SK-N-SH (cell line): ENCODE measurements around the gene REEP1. TPM values are rescaled to one million over a fixed set of nuclear protein-coding genes. Genes with fewer than 3 reads are reported as not detected.

Experiments used
- CTCF ChIA-PET: fragments of 300-600, 350-600 bp; formaldehyde crosslinking; extraction: SDS; loops from one replicate; lab custom pipeline; 2021; lab: Yijun Ruan, JAX
- POLR2A ChIA-PET: fragments of 350-600 bp; sonication (Branson Sonifier 250); formaldehyde crosslinking; extraction: SDS; loops from one replicate; lab custom pipeline; 2020; ENCODE audit warnings: antibody characterized with exemption, inconsistent platforms; lab: Yijun Ruan, JAX
- DNase-seq: peaks from one replicate; pipeline ENCODE4 v3.0.0; 2012
- H2AFZ ChIP-seq: fragments of 200-600 bp; sonication (generic); 2 replicates; pipeline ENCODE4 v1.8.1; 2016; ENCODE audit warnings: antibody characterized with exemption, mild to moderate bottlenecking, low read depth
- H3F3A ChIP-seq: fragments of 200-600 bp; sonication (generic); replicated peaks from 2 replicates; pipeline ENCODE3; 2016; ENCODE audit warnings: antibody characterized with exemption, mild to moderate bottlenecking; ENCODE audit not compliant: insufficient read depth
- H3K27ac ChIP-seq, 2 experiments: fragments of 200-500 bp in 1 of 2; fragments of 200-600 bp in 1 of 2; sonication (Bioruptor generic) in 1 of 2; sonication (generic), shearing (Covaris generic) in 1 of 2; 2 replicates each; pipeline versions ENCODE4 v1.5.1 to v1.6.1; 2014 to 2016; ENCODE audit warnings: low read depth in 2 of 2, inconsistent platforms in 1 of 2, low read length in 1 of 2, mild to moderate bottlenecking in 1 of 2, mixed read lengths in 1 of 2
- H3K27me3 ChIP-seq: fragments of 200-600 bp; sonication (generic), shearing (Covaris generic); 2 replicates; pipeline ENCODE4 v1.6.1; 2016; ENCODE audit warnings: mixed run types; ENCODE audit not compliant: insufficient read depth
- H3K36me3 ChIP-seq, 2 experiments: fragments of 200-500 bp in 1 of 2; fragments of 200-600 bp in 1 of 2; sonication (Bioruptor generic) in 1 of 2; sonication (generic) in 1 of 2; replicated peaks in 1 of 2; 2 replicates each; pipeline versions ENCODE3 to v1.5.1; 2014 to 2016; ENCODE audit warnings: low read length in 1 of 2, mild to moderate bottlenecking in 1 of 2; ENCODE audit not compliant: insufficient read depth in 2 of 2, control insufficient read depth in 1 of 2
- H3K4me1 ChIP-seq, 2 experiments: fragments of 200-500 bp in 1 of 2; fragments of 200-600 bp in 1 of 2; sonication (Bioruptor generic) in 1 of 2; sonication (generic), shearing (Covaris generic) in 1 of 2; 2 replicates each; pipeline versions ENCODE4 v1.5.1 to v1.6.1; 2014 to 2016; ENCODE audit warnings: low read depth in 1 of 2, low read length in 1 of 2, mixed run types in 1 of 2; ENCODE audit not compliant: insufficient read depth in 2 of 2, control insufficient read depth in 1 of 2
- H3K4me2 ChIP-seq: fragments of 200-600 bp; sonication (generic), shearing (Covaris generic); 2 replicates; pipeline ENCODE4 v1.6.1; 2017; ENCODE audit warnings: mixed run types
- H3K4me3 ChIP-seq, 2 experiments: fragments of 200-500 bp in 1 of 2; fragments of 200-600 bp in 1 of 2; sonication (Bioruptor generic) in 1 of 2; sonication (generic), shearing (Covaris generic) in 1 of 2; 2 replicates each; pipeline versions ENCODE4 v1.5.1 to v1.8.1; 2014 to 2016; ENCODE audit warnings: low read depth in 2 of 2, inconsistent platforms in 1 of 2, low read length in 1 of 2, mild to moderate bottlenecking in 1 of 2, mixed read lengths in 1 of 2, moderate library complexity in 1 of 2
- H3K79me2 ChIP-seq: fragments of 200-600 bp; sonication (generic); 2 replicates; pipeline ENCODE4 v1.8.1; 2017; ENCODE audit warnings: mild to moderate bottlenecking; ENCODE audit not compliant: insufficient read depth
- H3K9ac ChIP-seq: fragments of 200-600 bp; sonication (generic); 2 replicates; pipeline ENCODE4 v1.6.1; 2017; ENCODE audit warnings: mixed run types
- H3K9me2 ChIP-seq: fragments of 200-600 bp; sonication (generic); 2 replicates; pipeline ENCODE4 v1.6.1; 2017; ENCODE audit warnings: mixed run types
- H3K9me3 ChIP-seq: fragments of 200-600 bp; sonication (generic); 2 replicates; pipeline ENCODE4 v1.6.1; 2017; ENCODE audit warnings: mixed run types, mild to moderate bottlenecking, moderate library complexity
- H4K20me1 ChIP-seq: fragments of 200-600 bp; sonication (generic); 2 replicates; pipeline ENCODE4 v1.6.1; 2017; ENCODE audit warnings: mild to moderate bottlenecking, mixed run types; ENCODE audit not compliant: insufficient read depth
- CHD2 ChIP-seq: fragments of 150-350 bp; IDR thresholded peaks from 2 replicates; pipeline ENCODE4 v1.6.1; 2018; ENCODE audit warnings: low read length; ENCODE audit not compliant: partially characterized antibody
- FOSL2 ChIP-seq: IDR thresholded peaks from 2 replicates; pipeline ENCODE4 v1.4.0; 2012; ENCODE audit warnings: low read depth, mild to moderate bottlenecking, moderate library complexity, borderline replicate concordance
- FOXJ3 ChIP-seq: sonication (generic); formaldehyde crosslinking; IDR thresholded peaks from 2 replicates; pipeline ENCODE4 v1.5.1; 2020; ENCODE audit warnings: mild to moderate bottlenecking, missing genetic modification reagents
- GABPA ChIP-seq: IDR thresholded peaks from 2 replicates; pipeline ENCODE4 v1.4.0; 2012; ENCODE audit warnings: low read depth, mild to moderate bottlenecking
- GATA2 ChIP-seq: sonication (generic); formaldehyde crosslinking; IDR thresholded peaks from 2 replicates; pipeline ENCODE4 v1.5.0; 2020; ENCODE audit warnings: mild to moderate bottlenecking, missing genetic modification reagents
- IRF3 ChIP-seq: fragments of 150-350 bp; IDR thresholded peaks from 2 replicates; pipeline ENCODE4 v1.6.1; 2016; ENCODE audit warnings: mild to moderate bottlenecking, low read depth, low read length
- MAX ChIP-seq: IDR thresholded peaks from 2 replicates; pipeline ENCODE4 v1.4.0; 2012; ENCODE audit warnings: low read depth
- MEF2A ChIP-seq: IDR thresholded peaks from 2 replicates; pipeline ENCODE4 v1.4.0; 2012; ENCODE audit warnings: low read depth, borderline replicate concordance
- MXI1 ChIP-seq: IDR thresholded peaks from 2 replicates; pipeline ENCODE4 v1.6.1; 2012; ENCODE audit warnings: mild to moderate bottlenecking, low read depth, low read length, improper control_type of control experiment
- POLR2AphosphoS5 ChIP-seq: IDR thresholded peaks from 2 replicates; pipeline ENCODE4 v1.6.1; 2012; ENCODE audit warnings: low read depth, low read length
- RCOR1 ChIP-seq: fragments of 150-350 bp; IDR thresholded peaks from 2 replicates; pipeline ENCODE4 v1.6.1; 2017; ENCODE audit warnings: antibody characterized with exemption, low read length
- RFX5 ChIP-seq: IDR thresholded peaks from 2 replicates; pipeline ENCODE4 v1.6.1; 2012; ENCODE audit warnings: mild to moderate bottlenecking, improper control_type of control experiment, low read length
- RXRA ChIP-seq: IDR thresholded peaks from 2 replicates; pipeline ENCODE4 v1.4.0; 2012; ENCODE audit warnings: low read depth, mild to moderate bottlenecking, borderline replicate concordance
- SMC3 ChIP-seq: IDR thresholded peaks from 2 replicates; pipeline ENCODE4 v1.6.1; 2012; ENCODE audit warnings: low read depth, low read length, improper control_type of control experiment
- TEAD4 ChIP-seq: IDR thresholded peaks from 2 replicates; pipeline ENCODE4 v1.4.0; 2012; ENCODE audit warnings: mild to moderate bottlenecking, borderline replicate concordance; ENCODE audit not compliant: insufficient read depth
- USF2 ChIP-seq: fragments of 150-350 bp; IDR thresholded peaks from 2 replicates; pipeline ENCODE4 v1.6.1; 2017; ENCODE audit warnings: antibody characterized with exemption, low read length, low read depth, borderline replicate concordance
- YY1 ChIP-seq: IDR thresholded peaks from 2 replicates; pipeline ENCODE4 v1.4.0; 2012; ENCODE audit warnings: low read depth, mild to moderate bottlenecking
- WGBS: methylation state at CpG from one replicate; pipeline ENCODE4 v1.1.6; 2017; ENCODE audit warnings: low lambda C conversion rate; 5-methylcytosine and 5-hydroxymethylcytosine counted together
- polyA plus RNA-seq, 3 experiments: library from polyadenylated mRNA; depleted of rRNA; stranded (reverse); fragments of >200 nt; gene quantifications; 2 replicates each; pipeline ENCODE4 v1.2.3, GENCODE V29; 2012
- TF ChIP-seq, protein P1 (sequence below): IDR thresholded peaks from 2 replicates; pipeline ENCODE4 v1.6.1; 2012; ENCODE audit warnings: mild to moderate bottlenecking, low read depth, low read length, moderate library complexity

Gene REEP1
- polyA plus RNA-seq, 1 of the 3 experiments (the other 2 are of a cell fraction): 0.13 TPM

GRCh38 chr2:86372133-86372532 is 34.7 kb upstream of the REEP1 start (continued):
- TF ChIP-seq USF2: no peak

DNA sequence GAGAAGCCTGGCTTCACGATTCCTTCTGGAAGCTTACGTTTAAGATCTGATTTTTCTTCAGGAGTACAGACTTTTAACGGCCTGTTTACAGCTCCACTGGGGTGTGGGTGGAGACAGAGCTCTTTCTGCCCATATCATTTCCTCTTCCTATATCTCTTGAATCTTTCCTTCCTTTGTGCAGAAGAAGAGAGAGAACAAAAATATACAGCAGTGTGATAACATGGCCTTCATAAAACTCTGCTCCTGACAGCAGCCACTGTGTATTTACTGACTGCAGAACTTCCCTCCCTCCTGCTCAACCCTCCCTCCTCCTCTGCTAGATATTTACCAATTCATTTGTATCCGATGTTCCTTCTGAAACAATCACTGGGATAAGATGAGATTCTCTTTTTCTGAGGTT is 34.1 kb upstream of the REEP1 start:
- no peak for DNase-seq
- Histone ChIP-seq H3K4me2 (no peak overlapping the region), H3K9me2 (no peaks in the 10 kb centered on the region), H2AFZ (no peak overlapping the region)
- CTCF ChIA-PET: interaction anchor here (0.7 to 10.5 kb wide), 3 partner anchors 12 to 149 kb away, joined by 3 to 150 read pairs (median 12); no protein-coding TSS in a partner anchor
- TF ChIP-seq GABPA: no peak
- TF ChIP-seq YY1: no peak
- TF ChIP-seq MAX: no peak
- TF ChIP-seq TEAD4: no peak
- TF ChIP-seq USF2: no peak
- TF ChIP-seq RCOR1: no peak
- no peak for TF ChIP-seq FOXJ3 (CRISPR knock-in tag)
- no peak for TF ChIP-seq CHD2
- TF ChIP-seq, all 33 proteins: peak for 0
- Histone ChIP-seq H3K27me3 (no peaks in the 10 kb centered on the region), H3K36me3 (no peaks in the 10 kb centered on the region), H3F3A (no peaks in the 10 kb centered on the region), H3K79me2 (no peaks in the 10 kb centered on the region), H4K20me1 (no peaks in the 10 kb centered on the region), H3K27ac (no peak overlapping the region), H3K4me3 (no peak overlapping the region), H3K9me3 (no peaks in the 10 kb centered on the region), H3K9ac (no peak overlapping the region), H3K4me1 (peaks cover 0 to 3% of the 10 kb centered on the region in 2 experiments; a peak in 1 of 4 replicates)
- POLR2A ChIA-PET: no interaction called here
- WGBS: 39% methylated on average over 4 of the region's 4 CpGs

- Histone ChIP-seq H3K4me1 (peaks cover 0 to 3% of the 10 kb centered on the region in 2 experiments; a peak in 1 of 4 replicates), H3F3A (no peaks in the 10 kb centered on the region), H3K9ac (no peak overlapping the region), H3K36me3 (no peaks in the 10 kb centered on the region), H3K9me3 (no peaks in the 10 kb centered on the region), H3K9me2 (no peaks in the 10 kb centered on the region), H3K79me2 (no peaks in the 10 kb centered on the region), H3K4me2 (no peak overlapping the region), H2AFZ (no peak overlapping the region), H3K27me3 (no peaks in the 10 kb centered on the region), H3K27ac (no peak overlapping the region), H3K4me3 (no peak overlapping the region), H4K20me1 (no peaks in the 10 kb centered on the region)
- DNase-seq: no peak
- POLR2A ChIA-PET: no interaction called here
- CTCF ChIA-PET: interaction anchor here (1.0 to 10.5 kb wide), 3 partner anchors 121 to 169 kb away, joined by 3 to 150 read pairs (median 11); no protein-coding TSS in a partner anchor
- WGBS: 55% methylated on average over 3 of the region's 3 CpGs
- TF ChIP-seq POLR2AphosphoS5 (no peak), FOSL2 (no peak), MEF2A (no peak), GATA2 (CRISPR knock-in tag) (no peak), RFX5 (no peak), RCOR1 (no peak), FOXJ3 (CRISPR knock-in tag) (no peak), IRF3 (no peak), MXI1 (no peak), CHD2 (no peak), SMC3 (no peak), RXRA (no peak)
- TF ChIP-seq, protein P1, sequence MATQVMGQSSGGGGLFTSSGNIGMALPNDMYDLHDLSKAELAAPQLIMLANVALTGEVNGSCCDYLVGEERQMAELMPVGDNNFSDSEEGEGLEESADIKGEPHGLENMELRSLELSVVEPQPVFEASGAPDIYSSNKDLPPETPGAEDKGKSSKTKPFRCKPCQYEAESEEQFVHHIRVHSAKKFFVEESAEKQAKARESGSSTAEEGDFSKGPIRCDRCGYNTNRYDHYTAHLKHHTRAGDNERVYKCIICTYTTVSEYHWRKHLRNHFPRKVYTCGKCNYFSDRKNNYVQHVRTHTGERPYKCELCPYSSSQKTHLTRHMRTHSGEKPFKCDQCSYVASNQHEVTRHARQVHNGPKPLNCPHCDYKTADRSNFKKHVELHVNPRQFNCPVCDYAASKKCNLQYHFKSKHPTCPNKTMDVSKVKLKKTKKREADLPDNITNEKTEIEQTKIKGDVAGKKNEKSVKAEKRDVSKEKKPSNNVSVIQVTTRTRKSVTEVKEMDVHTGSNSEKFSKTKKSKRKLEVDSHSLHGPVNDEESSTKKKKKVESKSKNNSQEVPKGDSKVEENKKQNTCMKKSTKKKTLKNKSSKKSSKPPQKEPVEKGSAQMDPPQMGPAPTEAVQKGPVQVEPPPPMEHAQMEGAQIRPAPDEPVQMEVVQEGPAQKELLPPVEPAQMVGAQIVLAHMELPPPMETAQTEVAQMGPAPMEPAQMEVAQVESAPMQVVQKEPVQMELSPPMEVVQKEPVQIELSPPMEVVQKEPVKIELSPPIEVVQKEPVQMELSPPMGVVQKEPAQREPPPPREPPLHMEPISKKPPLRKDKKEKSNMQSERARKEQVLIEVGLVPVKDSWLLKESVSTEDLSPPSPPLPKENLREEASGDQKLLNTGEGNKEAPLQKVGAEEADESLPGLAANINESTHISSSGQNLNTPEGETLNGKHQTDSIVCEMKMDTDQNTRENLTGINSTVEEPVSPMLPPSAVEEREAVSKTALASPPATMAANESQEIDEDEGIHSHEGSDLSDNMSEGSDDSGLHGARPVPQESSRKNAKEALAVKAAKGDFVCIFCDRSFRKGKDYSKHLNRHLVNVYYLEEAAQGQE: no peak
These were observed 33.2 kb upstream of the REEP1 start for GRCh38 chr2:86370579-86370978.
